Bronchial epithelial cell (primary cell): ENCODE measurements around the gene SLC16A9. TPM values are rescaled to one million over a fixed set of nuclear protein-coding genes. Genes with fewer than 3 reads are reported as not detected.
A peak's percentile ranks its signal among the peaks of the same experiment; 100 is the strongest.

ENCODE experiments used
- DNase-seq: peaks from one replicate; pipeline ENCODE4 v3.0.0-alpha.2; 2010; ENCODE audit warnings: low read depth
- FAIRE-seq: peaks from 2 replicates; lab custom pipeline; 2011; peaks lifted over from hg19 to GRCh38; lab: Jason Lieb, UNC
- H3K27me3 ChIP-seq: 2 replicates; pipeline ENCODE4 v1.5.1; 2011; ENCODE audit warnings: low read length; ENCODE audit not compliant: control insufficient read depth, insufficient read depth
- H3K36me3 ChIP-seq: 2 replicates; pipeline ENCODE4 v1.5.1; 2011; ENCODE audit warnings: low read length; ENCODE audit not compliant: control insufficient read depth, insufficient read depth
- H3K4me3 ChIP-seq: 2 replicates; pipeline ENCODE4 v1.5.1; 2011; ENCODE audit warnings: mild to moderate bottlenecking, low read depth, low read length, control low read depth
- total RNA-seq: library from RNA; depleted of rRNA; stranded (reverse); fragments of >200 nt; gene quantifications from 2 replicates; pipeline ENCODE4 v1.2.1, GENCODE V29; 2014
- TF ChIP-seq, protein P1 (sequence below): IDR thresholded peaks from 2 replicates; pipeline ENCODE4 v1.5.1; 2011; ENCODE audit warnings: mild to moderate bottlenecking, moderate library complexity, low read length, control low read depth, inconsistent platforms; ENCODE audit not compliant: insufficient read depth, severe bottlenecking

SLC16A9 gene
- total RNA-seq, 1 donor from 2014 or later: 2.9 TPM

DNA sequence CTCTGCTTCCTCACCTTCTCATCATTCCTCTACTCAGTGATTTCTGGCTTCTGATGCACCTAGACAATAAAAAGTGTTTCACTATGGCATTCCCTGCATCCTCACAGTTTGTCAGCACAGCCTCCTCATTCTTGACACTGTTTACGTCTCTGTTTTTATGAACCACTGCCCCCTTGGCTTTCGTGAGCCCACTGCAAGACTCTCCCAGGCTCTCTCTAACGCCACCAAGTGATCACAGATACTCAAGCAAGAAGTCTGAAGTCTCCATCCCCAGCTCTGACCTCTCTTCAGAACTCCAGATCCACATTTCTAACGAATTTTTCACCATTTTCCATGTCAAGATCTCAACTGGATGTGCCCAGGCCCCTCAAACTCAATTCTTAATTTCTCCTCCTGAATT is 8.9 kb downstream of the SLC16A9 start:
- no peaks in the 10 kb centered on the region for H3K27me3 ChIP-seq

DNA sequence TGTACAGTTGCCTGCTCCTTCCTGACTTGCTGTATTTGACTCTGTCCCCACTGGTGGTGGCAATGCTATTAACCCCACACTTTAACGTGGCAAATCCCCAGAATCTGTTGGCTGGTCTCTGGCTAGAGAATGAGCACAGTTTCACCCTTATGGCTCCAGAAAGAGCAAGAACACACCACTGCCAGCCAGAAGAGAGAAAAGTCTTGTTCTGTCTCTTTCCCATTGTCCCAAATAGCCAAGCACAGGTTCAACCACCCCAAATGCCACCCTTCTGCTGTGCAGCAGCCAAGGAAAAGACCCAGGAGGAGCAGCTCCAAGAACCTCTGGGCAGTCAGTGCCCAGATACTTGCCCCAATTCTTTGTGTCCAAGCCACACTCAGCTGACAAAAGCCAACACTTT is 11.3 kb downstream of the SLC16A9 start:
- H3K36me3 ChIP-seq: no peaks in the 10 kb centered on the region
- no peak overlapping the region for H3K4me3 ChIP-seq
- TF ChIP-seq, protein P1, sequence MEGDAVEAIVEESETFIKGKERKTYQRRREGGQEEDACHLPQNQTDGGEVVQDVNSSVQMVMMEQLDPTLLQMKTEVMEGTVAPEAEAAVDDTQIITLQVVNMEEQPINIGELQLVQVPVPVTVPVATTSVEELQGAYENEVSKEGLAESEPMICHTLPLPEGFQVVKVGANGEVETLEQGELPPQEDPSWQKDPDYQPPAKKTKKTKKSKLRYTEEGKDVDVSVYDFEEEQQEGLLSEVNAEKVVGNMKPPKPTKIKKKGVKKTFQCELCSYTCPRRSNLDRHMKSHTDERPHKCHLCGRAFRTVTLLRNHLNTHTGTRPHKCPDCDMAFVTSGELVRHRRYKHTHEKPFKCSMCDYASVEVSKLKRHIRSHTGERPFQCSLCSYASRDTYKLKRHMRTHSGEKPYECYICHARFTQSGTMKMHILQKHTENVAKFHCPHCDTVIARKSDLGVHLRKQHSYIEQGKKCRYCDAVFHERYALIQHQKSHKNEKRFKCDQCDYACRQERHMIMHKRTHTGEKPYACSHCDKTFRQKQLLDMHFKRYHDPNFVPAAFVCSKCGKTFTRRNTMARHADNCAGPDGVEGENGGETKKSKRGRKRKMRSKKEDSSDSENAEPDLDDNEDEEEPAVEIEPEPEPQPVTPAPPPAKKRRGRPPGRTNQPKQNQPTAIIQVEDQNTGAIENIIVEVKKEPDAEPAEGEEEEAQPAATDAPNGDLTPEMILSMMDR: no peak
- DNase-seq: no peak
- no peaks in the 10 kb centered on the region for H3K27me3 ChIP-seq
- FAIRE-seq: no peak

More for the DNA sequence above, 8.9 kb downstream of the SLC16A9 start:
- TF ChIP-seq, protein P1: no peak
- Histone ChIP-seq H3K4me3 (no peak overlapping the region), H3K36me3 (no peaks in the 10 kb centered on the region)
- FAIRE-seq: no peak
- DNase-seq: no peak

GRCh38 chr10:59695637-59696036 is 14.0 kb downstream of the SLC16A9 start:
- Histone ChIP-seq H3K4me3 (no peak overlapping the region), H3K27me3 (no peaks in the 10 kb centered on the region), H3K36me3 (no peaks in the 10 kb centered on the region)
- FAIRE-seq: no peak
- no peak for DNase-seq
- TF ChIP-seq, protein P1: no peak

- Histone ChIP-seq H3K4me3 (no peak overlapping the region), H3K27me3 (no peaks in the 10 kb centered on the region), H3K36me3 (no peaks in the 10 kb centered on the region)
- DNase-seq (no peak), FAIRE-seq (no peak)
- TF ChIP-seq, protein P1: no peak
Measured at GRCh38 chr10:59694936-59695335, 14.7 kb downstream of the SLC16A9 start.

DNA sequence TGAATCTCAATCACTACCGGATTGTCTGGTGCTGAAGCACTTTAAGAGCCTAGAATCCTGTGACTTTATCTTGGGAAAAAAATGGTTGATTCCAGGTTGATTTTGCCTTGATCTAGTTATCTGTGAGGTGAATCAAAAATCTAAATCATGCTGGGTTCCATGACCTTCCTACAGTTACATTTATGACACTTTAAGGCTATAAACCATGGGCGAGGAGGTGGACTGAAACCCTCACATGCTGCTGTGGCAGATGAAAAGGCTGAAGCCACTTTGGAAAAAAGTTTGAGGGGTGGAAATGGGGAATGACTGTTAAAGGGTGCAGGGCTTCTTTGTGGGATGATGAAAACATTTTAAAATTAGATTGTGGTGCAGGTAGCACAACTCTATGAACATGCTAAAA is 17.5 kb downstream of the SLC16A9 start:
- H3K4me3 ChIP-seq: no peak overlapping the region
- H3K36me3 ChIP-seq: no peaks in the 10 kb centered on the region
- H3K27me3 ChIP-seq: no peaks in the 10 kb centered on the region
- DNase-seq: no peak
- FAIRE-seq: no peak
- TF ChIP-seq, protein P1: no peak

GRCh38 chr10:59688921-59689351 is 20.7 kb downstream of the SLC16A9 start:
- Histone ChIP-seq H3K4me3 (no peak overlapping the region), H3K36me3 (no peaks in the 10 kb centered on the region), H3K27me3 (no peaks in the 10 kb centered on the region)
- TF ChIP-seq, protein P1: no peak
- DNase-seq (peak; percentile 80), FAIRE-seq (peak; percentile 60)
